CD4-positive, CD25-positive, alpha-beta regulatory T cell (primary cell): ENCODE data around the gene ELOB. TPM values are rescaled to one million over a fixed set of nuclear protein-coding genes. Genes with fewer than 3 reads are reported as not detected.

ENCODE experiments used
- ATAC-seq, 2 donors: fragments of 150-1000 bp; cut with Tn5 transposase; one replicate each; pipeline ENCODE4 v1.10.0; 2021; ENCODE audit warnings: low read depth in 2 of 2, moderate number of reproducible peaks in 2 of 2, moderate library complexity in 1 of 2
- DNase-seq, 3 donors: peaks; one replicate each; pipeline versions ENCODE4 v3.0.0 to v3.0.0-alpha.2; 2012 to 2022; ENCODE audit warnings: mixed read lengths in 1 of 3
- H3K27ac ChIP-seq: one replicate; pipeline ENCODE4 v1.7.0; 2013; ENCODE audit warnings: mild to moderate bottlenecking, low read length; ENCODE audit not compliant: insufficient read depth, poor library complexity, severe bottlenecking
- H3K27me3 ChIP-seq: one replicate; pipeline ENCODE4 v1.7.0; 2013; ENCODE audit warnings: low read length; ENCODE audit not compliant: control insufficient read depth, insufficient read depth
- H3K36me3 ChIP-seq: one replicate; pipeline ENCODE4 v1.7.0; 2013; ENCODE audit warnings: mild to moderate bottlenecking, low read length, moderate library complexity; ENCODE audit not compliant: control insufficient read depth, insufficient read depth
- H3K4me1 ChIP-seq: 2 replicates; pipeline ENCODE4 v1.7.0; 2013; ENCODE audit warnings: mild to moderate bottlenecking, low read length; ENCODE audit not compliant: insufficient read depth, control insufficient read depth, poor library complexity, severe bottlenecking
- H3K4me3 ChIP-seq: one replicate; pipeline ENCODE4 v1.7.0; 2013; ENCODE audit warnings: low read depth, mild to moderate bottlenecking, low read length, moderate library complexity
- H3K9me3 ChIP-seq, 2 experiments: 1 replicate in 1 of 2; 2 replicates in 1 of 2; pipeline ENCODE4 v1.7.0; 2013; ENCODE audit warnings: low read length in 2 of 2, mild to moderate bottlenecking in 1 of 2, moderate library complexity in 1 of 2; ENCODE audit not compliant: control insufficient read depth in 2 of 2
- H3K27ac Mint-ChIP-seq, 3 donors: one replicate each; pipeline ENCODE4 v1.8.0; 2020 to 2022; ENCODE audit warnings: mild to moderate bottlenecking in 3 of 3, mixed read lengths in 3 of 3, moderate library complexity in 2 of 3
- H3K27me3 Mint-ChIP-seq: one replicate; pipeline ENCODE4 v1.8.0; 2022; ENCODE audit warnings: mild to moderate bottlenecking, mixed read lengths
- H3K36me3 Mint-ChIP-seq: one replicate; pipeline ENCODE4 v1.8.0; 2020; ENCODE audit warnings: mixed read lengths
- H3K4me1 Mint-ChIP-seq, 4 donors: one replicate each; pipeline ENCODE4 v1.8.0; 2020 to 2022; ENCODE audit warnings: mixed read lengths in 4 of 4, mild to moderate bottlenecking in 1 of 4
- H3K4me3 Mint-ChIP-seq, 4 donors: one replicate each; pipeline ENCODE4 v1.8.0; 2020 to 2022; ENCODE audit warnings: mild to moderate bottlenecking in 4 of 4, mixed read lengths in 4 of 4, moderate library complexity in 3 of 4
- H3K9me3 Mint-ChIP-seq, 7 donors: one replicate each; pipeline ENCODE4 v1.8.0; 2020 to 2022; ENCODE audit warnings: mixed read lengths in 7 of 7, mild to moderate bottlenecking in 3 of 7, moderate library complexity in 2 of 7
- polyA plus RNA-seq, 4 donors: library from polyadenylated mRNA; unstranded; fragments of 300-500 nt; fragmentation: Illumina TruSeq; gene quantifications; one replicate each; pipeline ENCODE4 v1.2.3, GENCODE V29; 2021
- total RNA-seq: library from RNA; stranded (reverse); gene quantifications from one replicate; pipeline ENCODE4 v1.2.3, GENCODE V29; 2022

The ELOB gene
- total and polyA plus RNA-seq, 5 donors from 2014 or later = 96.5 to 359 (median 273) TPM

- no peak overlapping the region for H3K4me3 Mint-ChIP-seq
- H3K4me1 Mint-ChIP-seq = no peaks in the 10 kb centered on the region
- H3K36me3 Mint-ChIP-seq = no peaks in the 10 kb centered on the region
- Histone ChIP-seq H3K36me3 (no peaks in the 10 kb centered on the region), H3K9me3 (peaks cover 2 to 18% of the 10 kb centered on the region in 2 experiments), H3K27ac (no peak overlapping the region), H3K4me3 (no peak overlapping the region), H3K4me1 (no peaks in the 10 kb centered on the region), H3K27me3 (no peaks in the 10 kb centered on the region)
- H3K9me3 Mint-ChIP-seq = peaks cover 0 to 13% (median 3%) of the 10 kb centered on the region in 7 donors
- no peak for ATAC-seq
- DNase-seq = no peak
- H3K27ac Mint-ChIP-seq = no peak overlapping the region
- peaks cover 30% of the 10 kb centered on the region for H3K27me3 Mint-ChIP-seq
These were observed 29.2 kb upstream of the ELOB start for GRCh38 chr16:2806286-2806685.

- Mint-ChIP-seq H3K27me3 (peaks cover 27% of the 10 kb centered on the region), H3K27ac (no peak overlapping the region), H3K36me3 (no peaks in the 10 kb centered on the region), H3K9me3 (peaks cover 0 to 13% (median 3%) of the 10 kb centered on the region in 7 donors), H3K4me1 (no peaks in the 10 kb centered on the region), H3K4me3 (no peak overlapping the region)
- Histone ChIP-seq H3K4me3 (no peak overlapping the region), H3K36me3 (no peaks in the 10 kb centered on the region), H3K27me3 (no peaks in the 10 kb centered on the region), H3K9me3 (peaks cover 2 to 18% of the 10 kb centered on the region in 2 experiments), H3K4me1 (no peaks in the 10 kb centered on the region), H3K27ac (no peak overlapping the region)
- no peak for DNase-seq
- ATAC-seq = no peak
These were observed 27.6 kb upstream of the ELOB start for GRCh38 chr16:2804728-2805127.

DNA sequence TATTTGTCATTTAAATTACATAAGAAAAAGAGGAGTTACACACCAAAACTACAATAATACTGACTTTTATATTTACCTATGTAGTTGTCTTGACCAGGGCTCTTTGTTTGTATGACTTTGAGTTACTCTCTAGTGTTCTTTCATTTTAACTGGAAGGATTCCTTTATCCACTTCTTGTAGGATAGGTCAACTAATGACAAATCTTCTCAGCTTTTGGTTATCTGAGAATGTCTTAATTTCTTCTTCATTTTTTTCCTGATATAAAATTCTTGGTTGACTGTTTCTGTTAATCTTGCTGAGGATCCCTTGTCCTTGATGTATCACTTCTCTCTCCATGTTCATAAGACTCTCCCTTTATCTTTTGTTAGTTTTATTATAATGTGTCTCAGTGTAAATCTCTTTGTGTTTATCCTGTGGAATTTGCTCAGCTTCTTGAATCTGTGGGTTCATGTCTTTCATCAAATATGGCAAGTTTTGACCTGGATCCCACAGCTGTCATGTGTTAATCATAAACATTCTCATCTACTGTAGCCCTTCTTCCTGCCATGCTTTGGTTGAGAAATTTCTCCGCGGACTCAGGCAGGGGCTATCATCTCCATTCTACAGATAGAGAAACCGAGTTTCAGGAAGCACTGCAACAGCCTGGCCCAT lies 26.6 kb upstream of the ELOB start:
- H3K36me3 Mint-ChIP-seq = no peaks in the 10 kb centered on the region
- H3K4me1 Mint-ChIP-seq = no peaks in the 10 kb centered on the region
- Histone ChIP-seq H3K9me3 (peaks cover 2 to 18% of the 10 kb centered on the region in 2 experiments), H3K4me3 (no peak overlapping the region), H3K4me1 (no peaks in the 10 kb centered on the region), H3K36me3 (no peaks in the 10 kb centered on the region), H3K27ac (no peak overlapping the region), H3K27me3 (no peaks in the 10 kb centered on the region)
- no peak overlapping the region for H3K27ac Mint-ChIP-seq
- ATAC-seq (no peak), DNase-seq (no peak)
- no peak overlapping the region for H3K4me3 Mint-ChIP-seq
- H3K9me3 Mint-ChIP-seq = peaks cover 0 to 13% (median 3%) of the 10 kb centered on the region in 7 donors
- peaks cover 17% of the 10 kb centered on the region for H3K27me3 Mint-ChIP-seq

DNA sequence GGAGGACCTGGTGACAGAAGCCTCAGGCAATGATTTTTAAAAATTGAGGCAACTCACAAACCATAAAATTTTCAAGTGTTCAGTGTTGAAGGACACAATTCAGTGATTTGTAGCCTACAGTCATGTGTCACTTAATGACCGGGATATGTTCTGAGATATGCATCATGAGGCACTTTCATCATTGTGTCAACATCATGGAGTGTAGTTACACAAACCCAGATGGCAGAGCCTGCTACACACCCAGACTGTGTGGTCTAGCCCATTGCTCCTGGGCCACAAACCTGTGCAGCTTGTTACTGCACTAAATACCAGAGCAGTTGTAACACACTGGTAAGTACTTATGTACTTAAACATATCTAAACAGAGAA lies 22.8 kb upstream of the ELOB start:
- Histone ChIP-seq H3K4me1 (no peaks in the 10 kb centered on the region), H3K27ac (no peak overlapping the region), H3K27me3 (no peaks in the 10 kb centered on the region), H3K9me3 (peaks cover 2 to 16% of the 10 kb centered on the region in 2 experiments), H3K4me3 (no peak overlapping the region), H3K36me3 (no peaks in the 10 kb centered on the region)
- Mint-ChIP-seq H3K4me3 (no peak overlapping the region), H3K36me3 (no peaks in the 10 kb centered on the region), H3K27me3 (peaks cover 20% of the 10 kb centered on the region), H3K9me3 (peaks cover 0 to 13% (median 3%) of the 10 kb centered on the region in 7 donors), H3K27ac (no peak overlapping the region), H3K4me1 (no peaks in the 10 kb centered on the region)
- ATAC-seq (no peak), DNase-seq (no peak)

DNA sequence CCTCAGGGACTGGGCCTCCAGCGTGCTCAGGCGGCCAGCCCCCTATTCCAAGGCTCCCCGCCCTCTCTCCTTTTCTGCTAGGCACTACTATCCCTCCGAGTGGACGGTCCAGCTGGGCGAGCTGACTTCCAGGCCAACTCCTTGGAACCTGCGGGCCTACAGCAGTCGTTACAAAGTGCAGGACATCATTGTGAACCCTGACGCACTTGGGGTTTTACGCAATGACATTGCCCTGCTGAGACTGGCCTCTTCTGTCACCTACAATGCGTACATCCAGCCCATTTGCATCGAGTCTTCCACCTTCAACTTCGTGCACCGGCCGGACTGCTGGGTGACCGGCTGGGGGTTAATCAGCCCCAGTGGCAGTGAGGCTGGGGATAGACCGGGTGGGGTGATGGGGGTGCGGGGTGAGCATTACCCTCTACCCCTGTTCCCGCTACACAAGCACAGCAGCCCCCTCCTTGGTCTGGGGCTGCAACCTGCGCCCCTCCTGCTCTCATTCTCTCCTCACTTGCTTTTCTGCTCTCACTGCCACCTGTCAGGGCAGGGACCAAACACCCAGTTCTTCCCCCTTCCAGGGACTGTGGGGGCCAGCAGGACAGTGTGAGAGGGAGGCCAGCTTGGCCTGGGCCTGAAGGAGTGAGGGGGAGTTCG lies 22.3 kb upstream of the ELOB start:
- Histone ChIP-seq H3K27ac (no peak overlapping the region), H3K36me3 (no peaks in the 10 kb centered on the region), H3K4me3 (no peak overlapping the region), H3K9me3 (peaks cover 2 to 11% of the 10 kb centered on the region in 2 experiments), H3K4me1 (no peaks in the 10 kb centered on the region), H3K27me3 (no peaks in the 10 kb centered on the region)
- ATAC-seq (no peak), DNase-seq (no peak)
- H3K4me1 Mint-ChIP-seq = no peaks in the 10 kb centered on the region
- H3K27ac Mint-ChIP-seq = no peak overlapping the region
- peaks cover 22% of the 10 kb centered on the region for H3K27me3 Mint-ChIP-seq
- H3K9me3 Mint-ChIP-seq = peaks cover 0 to 9% (median 3%) of the 10 kb centered on the region in 7 donors
- H3K36me3 Mint-ChIP-seq = no peaks in the 10 kb centered on the region
- no peak overlapping the region for H3K4me3 Mint-ChIP-seq

DNA sequence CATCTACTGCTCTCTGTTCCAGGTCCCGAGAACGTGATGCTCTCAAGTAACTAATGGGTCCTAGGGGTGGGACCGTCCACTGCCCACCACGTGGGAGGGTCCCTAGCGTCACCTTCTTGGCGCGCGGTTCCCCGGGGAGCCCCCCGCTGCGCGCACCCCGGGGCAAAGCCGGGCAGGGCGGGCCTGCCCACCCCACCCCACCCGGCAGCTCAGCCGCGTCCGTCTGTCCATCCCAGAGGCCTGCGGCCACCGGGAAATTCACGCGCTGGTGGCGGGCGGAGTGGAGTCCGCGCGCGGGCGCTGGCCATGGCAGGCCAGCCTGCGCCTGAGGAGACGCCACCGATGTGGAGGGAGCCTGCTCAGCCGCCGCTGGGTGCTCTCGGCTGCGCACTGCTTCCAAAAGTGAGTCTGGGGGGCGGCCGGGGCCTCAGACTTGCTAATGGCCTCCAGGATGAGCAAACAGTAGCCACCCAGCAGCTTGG lies 21.7 kb upstream of the ELOB start:
- ATAC-seq = no peak
- Mint-ChIP-seq H3K27ac (no peak overlapping the region), H3K4me1 (no peaks in the 10 kb centered on the region), H3K4me3 (no peak overlapping the region), H3K36me3 (no peaks in the 10 kb centered on the region), H3K27me3 (peaks cover 26% of the 10 kb centered on the region), H3K9me3 (peaks cover 0 to 3% (median under 1%) of the 10 kb centered on the region in 7 donors)
- no peaks in the 10 kb centered on the region for H3K4me1 ChIP-seq
- no peaks in the 10 kb centered on the region for H3K27me3 ChIP-seq
- H3K36me3 ChIP-seq = no peaks in the 10 kb centered on the region
- no peak for DNase-seq
- H3K9me3 ChIP-seq = peaks cover 0 to 5% of the 10 kb centered on the region in 2 experiments
- H3K27ac ChIP-seq = no peak overlapping the region
- H3K4me3 ChIP-seq = no peak overlapping the region

GRCh38 chr16:2795395-2796143 lies 18.5 kb upstream of the ELOB start:
- Mint-ChIP-seq H3K36me3 (no peaks in the 10 kb centered on the region), H3K27me3 (peaks cover 36% of the 10 kb centered on the region), H3K4me3 (no peak overlapping the region), H3K4me1 (no peaks in the 10 kb centered on the region), H3K9me3 (no peaks in the 10 kb centered on the region), H3K27ac (no peak overlapping the region)
- Histone ChIP-seq H3K27ac (no peak overlapping the region), H3K27me3 (no peaks in the 10 kb centered on the region), H3K4me3 (no peak overlapping the region), H3K9me3 (no peaks in the 10 kb centered on the region), H3K36me3 (no peaks in the 10 kb centered on the region), H3K4me1 (no peaks in the 10 kb centered on the region)
- no peak for DNase-seq
- ATAC-seq = no peak
